Neutrophil (primary cell): Measurements from ENCODE around the gene PILRA.

ENCODE experiments used
- H3K27ac ChIP-seq: fragments of 200-600 bp; sonication (generic); 2 replicates; pipeline ENCODE4 v1.5.1; 2016; ENCODE audit warnings: mild to moderate bottlenecking, moderate library complexity
- H3K27me3 ChIP-seq: fragments of 200-600 bp; sonication (generic); 2 replicates; pipeline ENCODE4 v1.6.0; 2016; ENCODE audit warnings: mild to moderate bottlenecking
- H3K36me3 ChIP-seq: fragments of 200-600 bp; sonication (generic); 2 replicates; pipeline ENCODE4 v1.5.1; 2017
- H3K4me1 ChIP-seq, 2 experiments: fragments of 200-600 bp in 1 of 2; sonication (generic) in 1 of 2; 1 replicate in 1 of 2; 2 replicates in 1 of 2; pipeline versions ENCODE4 v1.5.1 to v1.6.1; 2013 to 2016; ENCODE audit warnings: low read depth in 1 of 2, low read length in 1 of 2, mild to moderate bottlenecking in 1 of 2, moderate library complexity in 1 of 2; ENCODE audit not compliant: control insufficient read depth in 1 of 2, insufficient read depth in 1 of 2
- H3K4me3 ChIP-seq, 2 experiments: fragments of 200-600 bp in 1 of 2; sonication (generic) in 1 of 2; 1 replicate in 1 of 2; 2 replicates in 1 of 2; pipeline ENCODE4 v1.5.1; 2013 to 2016; ENCODE audit warnings: low read depth in 1 of 2, low read length in 1 of 2, mild to moderate bottlenecking in 1 of 2, moderate library complexity in 1 of 2
- H3K9me3 ChIP-seq: fragments of 200-600 bp; sonication (generic); 2 replicates; pipeline ENCODE4 v1.5.1; 2016
- TF ChIP-seq, protein P1 (sequence below): fragments of 200-600 bp; sonication (generic); IDR thresholded peaks from 2 replicates; pipeline ENCODE4 v1.5.1; 2016; ENCODE audit warnings: antibody characterized with exemption

Gene PILRA

DNA sequence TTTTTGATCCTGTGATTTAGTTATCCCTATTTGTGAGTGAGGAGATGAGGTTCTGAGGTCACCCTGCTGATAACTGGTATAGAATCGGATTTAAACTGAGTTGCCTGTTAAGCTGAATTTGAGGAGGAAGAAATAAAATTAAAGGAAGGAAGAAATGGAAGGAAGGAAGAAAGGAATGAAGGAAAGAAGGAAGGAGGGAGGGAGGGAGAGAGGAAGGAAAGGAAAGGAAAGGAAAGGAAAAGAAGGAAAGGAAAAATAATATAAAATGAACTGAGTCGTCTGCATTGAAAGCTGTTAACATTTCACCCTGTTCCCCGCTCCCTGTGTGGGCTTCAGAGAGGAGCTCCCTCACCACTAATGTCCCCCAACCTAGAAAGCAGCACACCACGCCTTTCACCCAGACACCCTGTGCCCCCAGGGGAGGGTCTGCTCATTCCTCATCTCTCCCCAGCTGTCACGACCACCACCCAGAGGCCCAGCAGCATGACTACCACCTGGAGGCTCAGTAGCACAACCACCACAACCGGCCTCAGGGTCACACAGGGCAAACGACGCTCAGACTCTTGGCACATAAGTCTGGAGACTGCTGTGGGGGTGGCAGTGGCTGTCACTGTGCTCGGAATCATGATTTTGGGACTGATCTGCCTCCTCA lies 16.3 kb downstream of the PILRA start:
- Histone ChIP-seq H3K36me3 (peaks cover 66% of the 10 kb centered on the region), H3K4me1 (peaks cover 10 to 16% of the 10 kb centered on the region in 2 experiments), H3K4me3 (no peak overlapping the region), H3K27ac (no peak overlapping the region), H3K27me3 (no peaks in the 10 kb centered on the region), H3K9me3 (no peaks in the 10 kb centered on the region)
- TF ChIP-seq, protein P1, sequence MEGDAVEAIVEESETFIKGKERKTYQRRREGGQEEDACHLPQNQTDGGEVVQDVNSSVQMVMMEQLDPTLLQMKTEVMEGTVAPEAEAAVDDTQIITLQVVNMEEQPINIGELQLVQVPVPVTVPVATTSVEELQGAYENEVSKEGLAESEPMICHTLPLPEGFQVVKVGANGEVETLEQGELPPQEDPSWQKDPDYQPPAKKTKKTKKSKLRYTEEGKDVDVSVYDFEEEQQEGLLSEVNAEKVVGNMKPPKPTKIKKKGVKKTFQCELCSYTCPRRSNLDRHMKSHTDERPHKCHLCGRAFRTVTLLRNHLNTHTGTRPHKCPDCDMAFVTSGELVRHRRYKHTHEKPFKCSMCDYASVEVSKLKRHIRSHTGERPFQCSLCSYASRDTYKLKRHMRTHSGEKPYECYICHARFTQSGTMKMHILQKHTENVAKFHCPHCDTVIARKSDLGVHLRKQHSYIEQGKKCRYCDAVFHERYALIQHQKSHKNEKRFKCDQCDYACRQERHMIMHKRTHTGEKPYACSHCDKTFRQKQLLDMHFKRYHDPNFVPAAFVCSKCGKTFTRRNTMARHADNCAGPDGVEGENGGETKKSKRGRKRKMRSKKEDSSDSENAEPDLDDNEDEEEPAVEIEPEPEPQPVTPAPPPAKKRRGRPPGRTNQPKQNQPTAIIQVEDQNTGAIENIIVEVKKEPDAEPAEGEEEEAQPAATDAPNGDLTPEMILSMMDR, result no peak

DNA sequence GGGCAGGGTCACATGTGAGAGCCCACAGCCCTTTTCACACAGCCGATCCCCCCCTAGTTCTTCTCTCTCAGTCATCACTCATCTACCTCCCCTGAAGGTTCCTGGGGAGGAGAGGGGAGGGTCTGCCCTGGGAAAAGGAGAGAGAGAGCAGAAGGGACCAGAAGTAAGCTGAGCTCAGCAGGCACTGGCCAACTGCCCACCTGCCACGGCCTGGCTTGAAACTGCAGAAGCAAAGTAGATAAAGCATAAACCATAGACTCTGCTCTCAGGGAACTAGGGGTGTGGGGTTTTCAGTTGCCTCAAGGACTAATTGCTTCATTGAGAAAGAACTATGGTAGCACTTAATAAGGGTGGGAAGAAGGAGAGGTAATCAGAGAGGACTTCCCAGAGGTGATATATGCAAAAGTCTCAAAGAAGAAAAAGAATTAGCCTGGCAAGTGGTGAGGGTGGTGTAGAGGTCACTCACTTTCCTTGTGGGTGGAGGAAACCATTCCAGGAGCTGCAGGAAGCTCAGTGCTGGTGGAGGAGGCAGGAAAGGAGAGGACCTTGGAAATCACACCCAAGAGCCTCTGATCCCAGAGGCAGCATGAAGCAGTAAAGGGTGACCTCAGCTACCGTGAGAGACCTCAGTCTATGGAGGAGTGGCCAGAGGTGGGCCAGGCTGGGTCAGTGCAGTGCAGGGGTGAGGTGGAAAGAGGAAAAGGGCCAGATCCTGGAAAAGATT lies 17.2 kb downstream of the PILRA start:
- H3K4me3 ChIP-seq, result no peak overlapping the region
- no peak overlapping the region for H3K27ac ChIP-seq
- TF ChIP-seq, protein P1, result no peak
- no peaks in the 10 kb centered on the region for H3K27me3 ChIP-seq
- H3K4me1 ChIP-seq, result peaks cover 10 to 16% of the 10 kb centered on the region in 2 experiments
- peaks cover 67% of the 10 kb centered on the region for H3K36me3 ChIP-seq
- H3K9me3 ChIP-seq, result no peaks in the 10 kb centered on the region

DNA sequence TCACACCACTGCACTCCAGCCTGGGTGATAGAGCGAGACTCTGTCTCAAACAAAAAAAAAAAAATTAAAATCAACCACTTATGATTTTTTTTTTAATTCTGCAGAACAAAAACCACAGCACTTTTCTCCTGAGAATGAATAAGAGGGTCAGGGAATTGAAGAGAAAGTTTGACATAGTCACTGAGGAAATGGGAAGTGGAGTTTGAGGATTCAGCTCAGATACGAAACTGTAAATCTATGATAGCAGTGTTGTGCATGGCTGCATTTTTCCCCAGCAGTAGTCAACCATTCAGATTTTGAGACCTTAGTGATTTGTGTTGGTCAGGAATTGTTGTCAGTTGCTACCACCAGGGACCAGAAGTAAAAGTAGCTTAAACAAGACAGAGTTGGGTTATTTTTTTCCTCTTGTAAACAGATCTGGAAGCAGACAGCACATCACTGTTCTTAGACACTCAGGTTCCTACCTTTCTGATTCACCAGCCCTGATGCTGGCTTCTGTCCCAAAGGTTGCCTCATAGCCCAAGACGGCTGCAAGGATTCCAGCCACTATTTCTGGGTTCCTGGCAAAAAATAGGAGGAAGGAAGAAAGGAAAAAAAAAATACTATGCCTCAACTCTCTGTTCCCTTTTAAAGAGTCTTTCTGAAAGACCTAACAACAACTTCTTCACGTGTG lies 20.1 kb downstream of the PILRA start:
- peak overlapping the region; percentile 56 for H3K27ac ChIP-seq
- H3K27me3 ChIP-seq, result no peaks in the 10 kb centered on the region
- H3K36me3 ChIP-seq, result peaks cover 75% of the 10 kb centered on the region
- H3K4me1 ChIP-seq, result peaks cover 26 to 31% of the 10 kb centered on the region in 2 experiments
- TF ChIP-seq, protein P1, result no peak
- H3K4me3 ChIP-seq, result no peak overlapping the region
- no peaks in the 10 kb centered on the region for H3K9me3 ChIP-seq

DNA sequence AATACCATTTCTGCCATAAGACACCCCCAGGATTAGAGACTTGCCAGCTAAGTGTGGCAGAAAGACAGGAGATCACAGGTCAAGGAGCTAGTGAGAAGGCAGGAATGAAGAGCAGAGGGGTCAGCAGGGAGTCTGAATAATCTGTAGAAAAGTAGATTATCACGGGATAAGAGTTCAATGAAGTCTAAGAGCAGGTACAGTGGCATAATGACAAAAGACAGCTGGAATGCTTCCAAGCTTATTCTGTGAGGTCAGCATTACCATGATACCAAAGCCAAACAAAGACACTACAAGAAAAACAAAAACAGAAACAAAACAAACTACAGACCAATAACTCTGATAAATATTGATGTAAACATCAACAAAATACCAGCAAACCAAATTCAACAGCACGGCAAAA lies 20.8 kb downstream of the PILRA start:
- Histone ChIP-seq H3K27ac (peak overlapping the region; percentile 56), H3K27me3 (no peaks in the 10 kb centered on the region), H3K9me3 (no peaks in the 10 kb centered on the region), H3K4me3 (no peak overlapping the region), H3K36me3 (peaks cover 82% of the 10 kb centered on the region), H3K4me1 (peaks cover 26 to 31% of the 10 kb centered on the region in 2 experiments)
- TF ChIP-seq, protein P1, result no peak

DNA sequence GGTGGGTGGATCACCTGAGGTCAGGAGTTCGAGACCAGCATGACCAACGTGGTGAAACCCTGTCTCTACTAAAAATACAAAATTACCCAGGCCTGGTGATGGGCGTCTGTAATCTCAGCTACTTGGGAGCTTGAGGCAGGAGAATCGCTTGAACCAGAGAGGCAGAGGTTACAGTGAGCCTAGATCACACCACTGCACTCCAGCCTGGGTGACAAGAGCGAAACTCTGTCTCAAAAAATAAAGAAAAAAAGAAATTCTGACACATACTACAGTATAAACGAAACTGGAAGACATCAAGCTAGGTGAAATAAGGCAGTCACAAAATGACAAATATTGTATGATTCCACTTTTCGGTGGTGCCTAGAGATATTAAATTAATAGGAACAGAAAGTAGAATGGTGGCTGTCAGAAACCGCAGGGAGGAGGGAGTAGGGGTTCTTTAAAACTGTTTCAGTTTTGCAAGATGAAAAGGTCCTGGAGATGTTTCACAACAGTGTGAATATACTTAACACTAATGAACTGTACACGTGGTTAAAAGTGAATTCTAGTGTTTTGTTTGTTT lies 23.2 kb downstream of the PILRA start:
- Histone ChIP-seq H3K27ac (peak overlapping the region; percentile 75), H3K36me3 (peaks cover 87% of the 10 kb centered on the region), H3K9me3 (no peaks in the 10 kb centered on the region), H3K4me1 (peaks cover 26 to 31% of the 10 kb centered on the region in 2 experiments), H3K27me3 (no peaks in the 10 kb centered on the region), H3K4me3 (peak overlapping the region in 1 of 2 experiments; percentile 18)
- TF ChIP-seq, protein P1, result no peak
